Hindlimb muscle (tissue), 1 donor: ENCODE measurements around the gene GEMIN7. TPM values are rescaled to one million over a fixed set of nuclear protein-coding genes. Genes with fewer than 3 reads are reported as not detected.
"Not testable (repeated sequence)": the region's sequence is repeated elsewhere in the genome, so short reads cannot be mapped to it uniquely, and the experiment has no call there.

ENCODE experiments used
- DNase-seq: peaks from one replicate; pipeline ENCODE4 v3.0.0-alpha.2; 2013
- polyA plus RNA-seq: library from polyadenylated mRNA; unstranded; fragments of 120-200 nt; gene quantifications from one replicate; pipeline ENCODE4 v1.2.1, GENCODE V29; 2013; ENCODE audit not compliant: insufficient read length

GEMIN7 gene
- polyA plus RNA-seq, 1 donor = 22.6 TPM

DNA sequence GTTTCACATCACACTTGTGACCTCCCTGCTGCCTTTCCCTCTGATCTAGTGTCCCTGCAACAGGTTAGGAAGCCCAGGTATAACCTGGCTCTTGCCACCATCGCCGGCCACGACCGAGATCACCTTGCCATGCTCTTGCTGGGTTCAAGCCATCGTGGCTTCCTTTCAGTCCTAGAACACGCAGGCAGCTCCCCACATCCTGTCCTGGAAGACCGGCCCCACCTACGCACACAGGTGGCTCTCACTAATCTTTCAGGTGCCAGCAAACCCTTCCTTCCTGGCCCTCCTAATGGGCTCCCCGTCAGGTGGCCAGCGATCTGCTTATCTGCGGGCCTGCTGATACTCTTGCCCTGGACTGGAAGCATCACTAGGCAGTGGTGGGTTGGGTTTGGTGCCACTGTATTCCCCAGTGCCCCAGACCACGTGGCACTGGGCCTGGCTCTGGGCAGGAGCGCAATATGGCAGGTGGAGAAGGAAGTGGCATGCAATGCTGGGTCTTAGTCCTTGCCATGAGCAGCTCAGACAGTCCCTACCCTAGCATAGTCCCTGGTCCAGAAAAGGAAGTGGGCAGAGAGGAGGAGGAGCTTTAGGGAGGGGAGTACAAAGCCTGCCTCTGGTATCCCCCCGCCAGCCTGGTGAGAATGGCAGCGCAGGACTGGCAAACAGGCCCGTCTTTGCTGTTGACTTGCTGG is 25.7 kb downstream of the GEMIN7 start:
- no peak for DNase-seq

DNA sequence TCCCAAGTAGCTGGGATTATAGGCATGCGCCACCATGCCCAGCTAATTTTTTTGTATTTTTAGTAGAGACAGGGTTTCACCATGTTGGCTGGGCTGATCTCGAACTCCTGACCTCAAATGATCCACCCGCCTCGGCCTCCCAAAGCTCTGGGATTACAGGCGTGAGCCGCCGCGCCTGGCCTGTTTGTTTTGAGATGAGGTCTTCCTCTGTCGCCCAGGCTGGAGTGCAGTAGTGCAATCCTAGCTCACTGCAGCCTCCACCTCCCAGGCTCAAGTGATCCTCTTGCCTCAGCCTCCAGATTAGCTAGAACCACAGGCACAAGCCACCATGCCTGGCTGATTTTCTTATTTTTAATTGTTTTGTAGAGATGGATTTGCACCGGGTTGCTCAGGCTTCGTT is 27.3 kb downstream of the GEMIN7 start:
- DNase-seq = not testable (repeated sequence)

DNA sequence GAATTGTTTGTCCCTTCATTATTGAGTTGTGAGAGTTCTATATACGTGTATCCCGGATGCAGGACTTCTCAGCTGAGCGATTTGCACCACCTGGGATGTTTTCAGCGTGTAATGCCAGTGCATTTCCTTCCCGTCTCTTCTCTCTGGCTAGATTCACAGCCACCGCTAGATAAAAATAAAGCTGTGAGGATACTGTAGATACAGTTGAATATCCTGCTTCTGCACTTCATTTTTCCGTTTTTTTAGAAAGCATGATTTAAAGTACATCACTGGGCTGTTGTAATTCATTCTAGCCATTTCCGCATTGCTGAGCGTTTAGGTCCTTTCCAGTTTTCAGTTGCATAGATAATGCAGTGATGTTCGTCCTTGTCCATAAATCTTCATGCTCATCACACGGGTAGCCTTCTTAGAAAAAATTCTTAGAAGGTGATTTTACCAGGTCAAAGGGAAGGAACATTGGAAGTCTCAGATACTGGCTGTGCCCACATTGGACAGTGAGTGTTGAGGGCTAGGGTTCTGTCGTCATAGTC is 28.6 kb downstream of the GEMIN7 start:
- no peak for DNase-seq

DNA sequence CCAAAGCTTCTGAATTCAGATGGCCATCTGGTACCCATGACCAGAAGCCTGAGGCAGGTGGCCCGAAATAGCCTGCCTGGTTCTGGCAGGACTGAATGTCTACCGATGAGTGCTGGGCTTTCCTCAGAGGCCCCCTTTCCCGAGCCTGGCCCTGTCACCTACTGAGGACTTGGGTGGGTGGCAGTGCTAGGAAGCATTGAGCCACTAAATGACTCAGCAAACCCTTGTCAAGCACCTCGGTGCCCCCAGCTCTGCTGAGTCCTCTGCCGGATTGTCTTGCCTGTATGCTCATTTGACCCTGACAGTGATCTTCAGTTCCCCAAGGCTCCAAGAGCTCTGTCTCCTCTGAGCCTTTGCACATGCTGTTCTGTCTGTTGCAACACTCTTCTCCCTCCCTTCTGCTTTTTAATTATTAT is 31.8 kb downstream of the GEMIN7 start:
- DNase-seq = no peak

DNA sequence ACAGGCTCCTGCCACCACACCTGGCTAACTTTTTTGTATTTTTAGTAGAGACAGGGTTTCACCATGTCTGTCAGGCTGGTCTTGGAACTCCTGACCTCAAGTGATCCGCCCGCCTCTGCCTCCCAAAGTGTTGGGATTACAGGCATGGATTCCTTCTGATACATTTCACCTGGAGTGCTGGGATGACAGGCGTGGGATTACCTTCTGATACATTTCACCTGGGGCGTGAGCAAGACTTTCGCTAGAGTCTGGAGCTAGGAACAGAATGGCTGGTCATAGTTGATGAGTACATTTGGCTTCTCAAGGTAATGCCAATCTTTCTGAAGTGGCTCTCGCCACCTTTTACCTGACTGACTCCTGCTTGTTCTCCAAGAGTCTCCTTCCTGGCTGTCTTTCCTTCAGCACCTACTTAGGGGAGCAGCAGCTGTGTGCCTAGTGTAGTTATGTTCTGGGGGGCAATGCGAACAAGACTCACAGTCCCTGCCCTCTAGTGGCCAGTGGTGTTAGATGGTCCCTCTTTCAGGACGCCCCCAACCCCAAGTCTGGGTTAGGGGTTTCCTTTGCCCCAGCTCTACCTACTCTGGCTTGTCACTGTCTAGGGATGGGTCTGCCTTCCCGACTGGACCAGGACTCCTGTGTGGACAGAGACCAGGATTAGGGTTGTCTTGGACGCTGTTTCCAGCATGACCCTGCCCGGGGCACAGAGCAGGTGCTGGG is 33.2 kb downstream of the GEMIN7 start:
- no peak for DNase-seq

DNA sequence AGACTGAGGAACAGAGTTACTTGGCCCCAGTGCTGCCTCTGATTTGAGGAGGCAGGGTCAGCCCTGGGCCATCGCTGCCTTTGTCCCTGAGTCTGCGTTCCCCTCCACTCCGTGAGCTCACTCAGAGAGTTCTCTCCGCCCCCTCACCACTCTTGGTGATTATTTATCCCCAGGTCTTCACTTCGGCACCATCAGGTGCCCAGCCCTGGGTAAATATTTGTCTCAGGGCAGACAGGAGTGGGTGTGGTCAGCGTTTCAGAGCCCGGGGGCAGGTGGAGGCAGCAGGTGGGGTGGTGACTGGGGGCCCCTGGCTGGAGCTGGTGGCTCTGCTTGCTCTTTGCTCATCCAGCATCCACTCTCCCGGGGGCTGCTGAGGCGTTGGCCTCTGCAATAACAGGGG is 34.6 kb downstream of the GEMIN7 start:
- no peak for DNase-seq

DNA sequence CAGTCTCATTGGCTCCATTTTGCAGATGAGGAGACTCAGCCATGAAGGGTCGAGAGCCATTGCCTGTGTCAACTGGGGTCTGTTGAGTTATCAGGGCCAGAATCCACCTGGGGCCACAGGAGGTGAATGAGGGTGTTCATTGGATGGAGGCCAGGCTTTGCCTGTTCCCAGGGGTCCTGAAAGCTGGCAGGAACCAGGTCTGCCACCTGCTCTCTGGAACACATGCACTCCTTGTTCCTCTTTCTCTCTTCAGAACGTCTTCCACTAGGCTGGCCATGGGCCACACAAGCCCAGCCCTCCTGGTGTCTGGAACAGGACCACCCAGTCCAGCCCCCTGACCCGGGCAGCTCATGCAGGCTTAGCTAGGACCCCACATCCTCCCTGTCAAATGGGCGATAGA is 35.1 kb downstream of the GEMIN7 start:
- no peak for DNase-seq

DNA sequence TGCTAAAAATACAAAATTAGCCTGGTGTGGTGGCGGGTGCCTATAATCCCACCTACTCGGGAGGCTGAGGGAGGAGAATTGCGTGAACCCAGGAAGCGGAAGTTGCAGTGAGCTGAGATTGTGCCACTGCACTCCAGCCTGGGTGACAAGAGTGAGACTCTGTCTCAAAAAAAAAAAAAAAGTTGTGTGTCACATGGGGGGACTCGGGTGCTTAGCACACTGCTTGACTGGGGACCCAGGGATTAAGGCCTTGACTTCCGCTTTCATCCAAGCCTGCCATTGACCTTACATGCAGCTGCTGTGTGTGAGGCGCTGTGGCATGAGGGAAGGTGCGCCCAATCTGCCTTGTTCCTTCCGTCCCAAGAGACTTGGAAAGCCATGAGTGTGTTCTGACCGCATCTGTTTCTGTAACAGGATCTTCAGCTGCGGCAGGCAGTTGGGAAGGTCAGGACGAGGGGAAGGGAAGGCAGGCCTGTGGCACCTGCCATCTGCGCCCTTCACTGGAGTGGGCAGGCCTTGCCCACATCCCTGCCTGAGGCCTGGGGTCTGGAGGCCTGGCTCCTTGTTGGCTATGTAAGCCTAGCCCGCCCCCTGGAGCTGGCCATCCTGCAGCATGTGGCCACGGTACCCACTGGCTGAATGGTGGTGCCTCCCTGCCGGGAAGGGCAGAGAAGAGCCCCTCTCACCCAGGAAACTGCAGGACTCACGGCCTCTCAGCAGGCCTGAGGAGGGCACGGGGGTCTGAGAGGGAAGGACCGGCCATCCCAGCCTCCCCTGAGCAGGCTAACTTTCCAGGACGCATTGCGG is 37.0 kb downstream of the GEMIN7 start:
- no peak for DNase-seq

DNA sequence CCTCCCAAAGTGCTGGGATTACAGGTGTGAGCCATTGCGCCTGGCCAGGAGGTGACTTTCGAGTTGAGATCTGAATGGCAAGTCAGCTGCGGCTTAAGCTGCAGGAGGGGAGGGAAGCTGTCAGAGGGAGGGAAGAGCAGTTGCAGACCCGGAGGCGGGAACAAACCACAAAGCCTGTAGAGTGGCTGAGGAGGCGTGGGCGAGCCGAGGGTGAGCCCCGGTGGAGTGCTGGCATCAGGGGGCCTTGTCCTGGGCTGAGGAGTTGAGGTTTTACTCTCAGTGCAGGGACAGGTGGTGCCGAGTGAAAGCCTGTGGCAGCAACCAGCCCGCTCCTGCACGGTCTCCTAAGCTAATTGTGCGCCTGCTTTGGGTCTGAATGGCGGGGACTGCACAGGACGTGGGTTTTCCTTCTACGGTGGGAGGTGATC is 38.1 kb downstream of the GEMIN7 start:
- DNase-seq = no peak

DNA sequence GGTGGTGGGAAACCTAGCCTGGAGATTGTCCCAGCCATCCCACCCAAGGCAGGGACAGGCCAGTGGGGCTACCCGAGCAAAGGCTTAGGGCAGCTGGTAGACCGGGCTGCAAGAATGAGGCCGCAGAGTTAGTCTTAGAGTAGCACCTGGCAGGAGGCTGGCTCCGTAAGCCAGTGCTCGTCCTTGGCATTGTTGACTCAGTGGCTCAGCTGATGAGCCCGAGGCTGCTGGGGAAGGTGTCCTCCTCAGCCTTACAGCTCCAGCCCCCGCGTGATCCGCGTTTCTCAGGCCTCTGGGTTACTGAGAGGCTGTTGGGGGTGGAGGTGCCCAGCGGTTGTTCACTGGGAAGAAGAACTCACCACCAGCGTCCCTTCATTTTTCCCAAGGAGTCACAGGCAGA is 38.6 kb downstream of the GEMIN7 start:
- DNase-seq = no peak

DNA sequence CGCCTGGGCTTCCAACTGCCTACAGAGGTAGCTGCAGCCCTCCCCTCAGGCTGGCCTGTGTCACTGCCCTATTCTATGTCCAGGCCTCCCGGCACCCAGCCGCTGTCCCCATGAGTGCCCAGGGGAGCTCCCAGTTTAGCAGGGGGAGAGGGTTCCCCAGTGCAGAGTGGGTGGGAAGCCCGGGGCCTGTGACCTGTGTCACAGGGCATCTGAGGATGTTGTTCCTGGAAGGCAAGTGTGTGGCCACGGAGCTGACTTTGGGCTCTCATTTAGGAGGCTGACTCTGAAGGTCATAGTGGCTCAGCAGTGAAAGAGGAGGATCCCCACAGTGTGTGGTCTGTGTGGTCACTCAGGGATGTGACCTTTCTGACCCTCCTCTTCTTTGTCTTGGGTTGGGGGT is 39.0 kb downstream of the GEMIN7 start:
- DNase-seq = no peak

DNA sequence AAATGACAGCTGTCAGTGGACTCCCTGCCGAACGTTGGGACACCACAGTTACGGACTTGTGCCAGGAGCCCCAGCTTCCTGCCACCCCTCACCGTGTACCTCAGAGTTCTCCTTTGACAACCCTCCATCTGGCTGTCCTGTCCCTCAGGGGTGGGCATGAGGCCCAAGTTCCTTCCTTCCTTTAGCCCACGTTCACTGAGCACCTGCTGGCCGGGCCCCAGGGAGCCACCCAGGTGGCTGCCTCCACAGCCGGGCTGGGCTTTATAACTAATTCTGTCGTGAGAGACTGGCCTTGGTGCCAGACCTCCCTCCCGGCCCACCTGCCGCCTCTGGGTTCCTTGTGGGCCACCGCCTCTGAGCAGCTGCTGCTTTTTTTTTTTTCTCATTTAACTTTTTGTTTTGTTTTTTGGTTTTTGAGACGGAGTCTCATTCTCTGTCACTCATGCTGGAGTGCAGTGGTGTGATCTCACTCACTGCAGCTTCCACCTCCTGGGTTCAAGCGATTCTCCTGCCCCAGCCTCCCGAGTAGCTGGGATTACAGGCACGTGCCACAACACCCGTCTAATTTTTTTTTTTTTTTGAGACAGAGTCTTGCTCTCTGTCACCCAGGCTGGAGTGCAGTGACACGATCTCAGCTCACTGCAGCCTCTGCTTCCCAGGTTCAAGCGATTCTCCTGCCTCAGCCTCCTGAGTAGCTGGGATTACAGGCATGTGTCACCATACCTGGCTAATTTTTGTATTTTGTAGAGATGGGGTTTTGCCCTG is 39.7 kb downstream of the GEMIN7 start:
- not testable (repeated sequence) for DNase-seq

DNA sequence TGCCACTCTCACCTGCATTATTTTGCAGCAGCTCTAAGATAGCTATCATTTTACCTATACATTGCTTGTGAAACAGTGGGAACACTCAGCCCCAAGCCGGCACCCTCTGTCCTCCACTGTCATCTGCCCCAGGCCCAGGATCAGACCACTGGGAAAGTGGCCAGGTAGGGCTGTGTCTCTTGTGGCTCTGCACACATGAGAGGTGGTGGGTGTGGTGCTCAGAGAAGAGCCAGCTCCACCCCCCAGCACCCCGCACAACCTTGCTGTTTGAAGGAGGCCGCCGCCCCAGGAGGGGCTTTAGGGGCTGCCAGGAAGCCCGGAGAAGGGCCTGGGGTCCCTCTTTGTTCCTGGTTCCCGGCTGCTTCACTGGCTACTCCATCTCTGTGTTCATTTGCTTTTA is 40.5 kb downstream of the GEMIN7 start:
- no peak for DNase-seq

DNA sequence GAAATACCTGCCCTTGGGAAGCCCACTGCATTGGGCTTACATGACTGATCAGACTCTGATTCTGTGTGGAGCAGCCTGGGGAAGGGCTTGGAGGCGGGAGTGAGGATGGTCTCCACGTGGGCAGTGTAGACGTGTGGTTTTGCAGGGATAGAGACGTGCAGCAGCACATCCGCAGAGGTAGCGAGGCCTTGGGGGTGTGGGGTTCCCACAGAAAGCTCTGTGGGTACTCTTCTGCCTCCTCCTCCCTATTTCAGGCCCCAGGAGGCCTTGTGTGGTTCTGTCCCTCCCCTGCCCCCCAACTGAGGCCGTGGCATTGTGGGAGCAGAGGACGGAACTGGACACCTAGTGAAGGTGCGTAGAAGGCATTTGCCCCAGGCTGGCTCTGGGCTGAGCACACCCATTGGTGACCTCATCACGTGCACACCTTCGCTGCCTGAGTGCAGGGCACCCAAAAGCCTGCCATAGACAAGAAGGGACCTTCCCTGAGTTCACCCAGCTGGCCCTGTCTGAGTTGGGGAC is 42.8 kb downstream of the GEMIN7 start:
- no peak for DNase-seq

DNA sequence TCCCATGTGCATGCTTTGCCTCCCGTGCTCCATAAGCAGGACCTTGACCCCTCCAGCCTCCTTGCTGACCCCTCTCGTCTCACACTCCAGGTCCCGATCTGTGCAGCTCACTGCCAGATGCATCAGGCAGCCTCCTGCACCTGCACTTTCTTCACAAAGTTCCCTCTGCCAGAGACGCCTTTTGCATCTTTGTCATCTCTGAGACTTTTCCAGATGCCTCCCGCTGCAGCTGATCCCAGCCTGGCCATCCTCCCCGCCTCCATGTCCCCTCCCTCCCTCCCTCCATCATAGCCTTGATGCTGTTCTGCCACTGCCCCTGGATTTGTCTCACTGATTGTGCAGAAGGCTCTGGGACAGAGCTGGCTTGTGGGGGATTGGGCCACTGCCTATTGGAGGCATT is 43.8 kb downstream of the GEMIN7 start:
- DNase-seq = no peak

DNA sequence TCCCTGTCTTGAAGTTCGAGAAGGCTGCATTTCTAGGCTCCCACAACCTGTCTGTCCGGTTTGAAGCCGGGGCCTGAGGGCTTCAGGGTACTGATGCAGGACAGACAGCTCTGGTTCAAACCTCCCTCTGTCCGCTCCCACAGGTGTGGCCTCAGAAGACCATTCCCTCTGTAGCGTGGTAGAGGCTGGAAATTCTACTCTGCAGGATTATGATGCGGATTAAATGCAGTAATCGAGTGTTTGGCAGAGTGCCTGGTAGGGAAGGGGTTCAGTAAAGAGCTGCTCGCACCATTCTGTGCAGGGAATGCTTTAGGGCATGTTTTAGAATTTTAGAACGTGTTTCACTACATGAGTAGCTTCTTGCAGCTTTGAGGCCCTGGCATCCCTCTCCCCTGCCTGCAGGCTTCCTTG is 44.4 kb downstream of the GEMIN7 start:
- DNase-seq = no peak

DNA sequence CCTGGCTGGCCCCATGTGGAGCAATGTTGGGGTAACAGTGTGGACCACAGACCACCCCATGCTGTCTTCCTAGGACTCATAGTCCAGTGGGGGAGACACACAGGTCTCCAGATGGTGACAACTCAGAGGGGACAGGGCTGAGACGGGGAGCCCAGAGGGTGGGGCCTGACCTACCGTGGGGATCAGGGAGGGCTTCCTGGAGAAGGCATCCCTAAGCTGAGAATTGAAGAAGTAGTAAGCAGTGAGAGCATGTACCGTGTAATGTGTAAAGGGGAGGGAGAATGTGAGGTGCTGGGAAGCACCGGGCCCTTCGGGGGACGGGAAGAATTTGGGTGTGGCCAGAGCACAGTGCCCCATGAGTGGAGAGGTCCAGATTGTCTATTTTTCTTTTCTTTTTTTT is 45.0 kb downstream of the GEMIN7 start:
- DNase-seq = no peak

DNA sequence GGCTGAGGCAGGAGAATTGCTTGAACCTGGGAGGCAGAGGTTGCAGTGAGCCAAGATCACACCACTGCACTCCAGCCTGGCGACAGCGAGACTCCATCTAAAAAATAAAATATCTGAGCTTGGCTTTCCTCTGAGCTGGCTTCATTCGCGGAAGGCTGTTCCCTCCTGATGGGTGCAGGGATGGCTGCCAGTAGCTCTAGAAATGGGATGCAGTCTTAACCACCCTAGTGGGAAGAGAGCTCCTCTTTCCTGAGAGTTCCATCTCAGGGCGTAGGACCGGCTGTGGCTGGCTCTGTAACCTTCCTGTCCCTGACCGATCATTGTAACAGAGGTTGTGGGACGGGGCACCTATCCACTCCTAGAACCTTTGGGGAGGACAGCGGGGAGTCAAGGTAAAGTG is 46.3 kb downstream of the GEMIN7 start:
- no peak for DNase-seq

DNA sequence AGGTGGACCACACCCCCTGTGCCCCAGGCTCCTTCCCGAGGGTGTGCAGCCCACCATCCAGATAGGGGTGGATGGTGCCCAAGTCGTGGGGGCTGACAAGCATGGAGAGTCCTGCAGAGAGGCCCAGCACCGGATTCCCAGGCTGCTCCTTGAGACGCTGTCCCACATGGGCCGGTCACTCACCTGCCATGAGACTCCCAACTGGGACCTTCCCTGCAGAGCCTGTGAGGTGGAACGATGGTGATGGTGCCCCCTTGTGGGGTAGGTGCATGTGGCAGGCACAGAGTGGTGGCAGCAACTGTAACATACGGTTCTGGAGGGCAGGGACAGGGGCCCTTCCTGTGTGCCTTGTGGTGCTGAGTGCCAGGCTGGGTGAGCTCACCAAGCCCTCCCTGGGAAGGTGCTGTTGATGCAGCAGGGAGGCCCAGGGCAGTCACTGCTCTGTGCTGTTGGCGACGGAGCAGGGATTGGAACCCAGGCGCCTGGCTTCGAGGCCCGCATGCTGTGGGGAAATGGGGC is 47.0 kb downstream of the GEMIN7 start:
- no peak for DNase-seq

DNA sequence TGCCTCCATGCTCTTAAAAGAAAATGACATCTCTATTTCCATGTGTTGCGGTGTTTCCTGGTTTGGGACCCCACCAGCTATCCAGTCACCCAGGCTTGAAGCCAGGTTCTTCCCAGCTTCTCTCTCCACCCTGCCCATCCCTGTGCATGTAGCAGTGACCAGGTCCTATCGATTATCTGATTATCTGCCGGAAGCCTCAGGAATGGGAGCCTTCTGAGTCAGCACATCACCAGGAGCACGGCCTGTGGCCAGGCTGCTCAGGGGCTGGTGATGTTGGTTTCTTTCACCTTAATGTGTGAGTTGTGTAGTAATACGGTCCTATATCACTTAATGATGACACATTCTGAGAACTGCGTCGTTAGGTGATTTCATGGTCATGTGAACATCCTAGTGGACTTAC is 47.6 kb downstream of the GEMIN7 start:
- DNase-seq = no peak

DNA sequence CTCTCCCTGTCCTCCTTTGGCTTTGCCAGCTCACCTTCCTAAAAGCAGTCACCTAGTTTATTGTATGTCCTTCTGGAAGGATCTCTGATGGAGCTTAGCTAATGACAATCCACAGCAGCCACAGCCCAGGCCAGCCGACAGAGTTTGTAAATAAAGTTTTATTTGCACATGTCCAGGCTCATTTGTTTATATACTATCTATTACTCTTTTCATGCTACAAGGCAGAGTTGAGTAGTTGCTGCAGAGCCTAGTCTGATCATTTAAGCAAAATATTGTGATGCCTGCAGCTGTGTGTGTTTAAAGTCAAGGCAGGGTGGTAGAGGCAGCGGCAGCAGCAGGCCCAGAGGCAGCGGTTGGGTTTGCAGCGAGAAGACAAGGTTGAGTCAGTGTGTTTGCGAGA is 49.1 kb downstream of the GEMIN7 start:
- no peak for DNase-seq

DNA sequence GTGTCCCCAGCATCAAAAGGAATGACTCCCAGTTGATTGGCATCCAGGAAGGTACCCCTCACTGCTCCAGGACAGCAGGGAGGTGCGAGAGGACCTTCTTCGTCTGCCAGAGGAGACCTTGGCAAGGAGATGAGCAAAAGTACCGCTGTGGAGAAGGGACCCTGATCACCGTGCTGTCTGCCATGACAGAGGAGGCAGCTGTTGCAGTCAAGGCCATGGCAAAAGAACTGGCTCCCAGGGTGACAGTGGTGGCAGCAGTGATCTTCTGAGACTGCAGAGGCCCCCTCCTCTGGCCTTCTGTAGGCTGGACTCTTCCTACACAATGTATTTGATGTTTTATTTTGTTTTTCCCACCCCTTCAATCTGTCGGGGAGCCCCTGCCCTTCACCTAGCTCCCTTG is 49.7 kb downstream of the GEMIN7 start:
- DNase-seq = no peak
